Endodermal cell (in vitro differentiated cells): ENCODE results near the gene COL4A2. TPM values are rescaled to one million over a fixed set of nuclear protein-coding genes. Genes with fewer than 3 reads are reported as not detected.

ENCODE experiments used
- DNase-seq: peaks from one replicate; pipeline ENCODE4 v3.0.0-alpha.2; 2017
- H3K27ac ChIP-seq: 2 replicates; pipeline ENCODE4 v1.5.1; 2013; ENCODE audit warnings: mild to moderate bottlenecking, low read depth, low read length, moderate library complexity
- H3K27me3 ChIP-seq: 2 replicates; pipeline ENCODE4 v1.6.1; 2013; ENCODE audit warnings: mild to moderate bottlenecking, low read length, moderate library complexity; ENCODE audit not compliant: insufficient read depth, control insufficient read depth, poor library complexity, severe bottlenecking
- H3K36me3 ChIP-seq: 2 replicates; pipeline ENCODE4 v1.7.0; 2013; ENCODE audit warnings: mild to moderate bottlenecking, low read length, moderate library complexity; ENCODE audit not compliant: control insufficient read depth, insufficient read depth
- H3K4me1 ChIP-seq: one replicate; pipeline ENCODE4 v1.7.0; 2013; ENCODE audit warnings: low read length; ENCODE audit not compliant: control insufficient read depth, insufficient read depth
- H3K4me3 ChIP-seq: 2 replicates; pipeline ENCODE4 v1.5.1; 2013; ENCODE audit warnings: mild to moderate bottlenecking, low read length, moderate library complexity
- H3K9ac ChIP-seq: 2 replicates; pipeline ENCODE4 v1.6.1; 2013; ENCODE audit warnings: mild to moderate bottlenecking, low read length, moderate library complexity; ENCODE audit not compliant: poor library complexity, severe bottlenecking; ENCODE audit errors: extremely low read depth
- H3K9me3 ChIP-seq: 2 replicates; pipeline ENCODE4 v1.6.1; 2013; ENCODE audit warnings: mild to moderate bottlenecking, low read length, moderate library complexity; ENCODE audit not compliant: control insufficient read depth
- H3K27ac Mint-ChIP-seq: 2 replicates; pipeline ENCODE4 v1.8.0; 2020; ENCODE audit warnings: mixed read lengths
- H3K27me3 Mint-ChIP-seq: 2 replicates; pipeline ENCODE4 v1.8.0; 2021; ENCODE audit warnings: mild to moderate bottlenecking, mixed read lengths; ENCODE audit not compliant: insufficient read depth
- H3K36me3 Mint-ChIP-seq: 2 replicates; pipeline ENCODE4 v1.8.0; 2020; ENCODE audit warnings: low read depth, mixed read lengths
- H3K4me1 Mint-ChIP-seq: 2 replicates; pipeline ENCODE4 v1.8.0; 2020; ENCODE audit warnings: mixed read lengths
- H3K4me3 Mint-ChIP-seq: 2 replicates; pipeline ENCODE4 v1.8.0; 2020; ENCODE audit warnings: mild to moderate bottlenecking, moderate library complexity, mixed read lengths
- H3K9me3 Mint-ChIP-seq: 2 replicates; pipeline ENCODE4 v1.8.0; 2020; ENCODE audit warnings: mild to moderate bottlenecking, mixed read lengths
- WGBS, 2 experiments: methylation state at CpG; one replicate each; pipeline versions ENCODE4 v1.1.5 to v1.1.7; 2013; ENCODE audit warnings: missing lambda C conversion rate in 2 of 2, mixed read lengths in 1 of 2; ENCODE audit not compliant: insufficient coverage in 1 of 2, insufficient read length in 1 of 2; 5-methylcytosine and 5-hydroxymethylcytosine counted together
- total RNA-seq, 2 donors: library from RNA; stranded (reverse); fragmentation: NEBNext Ultra II Directional in 1 of 2; extraction: Animal tissue kit (Norgen Biotek cat#: 25700) in 1 of 2; gene quantifications; 2 replicates in 1 of 2; 3 replicates in 1 of 2; pipeline ENCODE4 v1.2.1, GENCODE V29; 2021
- TF ChIP-seq, protein P1 (sequence below): fragments of 200-600 bp; sonication (generic); conservative IDR thresholded peaks from 2 replicates; pipeline ENCODE4 v1.5.0; 2021; ENCODE audit warnings: antibody characterized with exemption, mild to moderate bottlenecking

COL4A2 gene
- total RNA-seq, 2 donors from 2014 or later: 388 to 398 TPM

DNA sequence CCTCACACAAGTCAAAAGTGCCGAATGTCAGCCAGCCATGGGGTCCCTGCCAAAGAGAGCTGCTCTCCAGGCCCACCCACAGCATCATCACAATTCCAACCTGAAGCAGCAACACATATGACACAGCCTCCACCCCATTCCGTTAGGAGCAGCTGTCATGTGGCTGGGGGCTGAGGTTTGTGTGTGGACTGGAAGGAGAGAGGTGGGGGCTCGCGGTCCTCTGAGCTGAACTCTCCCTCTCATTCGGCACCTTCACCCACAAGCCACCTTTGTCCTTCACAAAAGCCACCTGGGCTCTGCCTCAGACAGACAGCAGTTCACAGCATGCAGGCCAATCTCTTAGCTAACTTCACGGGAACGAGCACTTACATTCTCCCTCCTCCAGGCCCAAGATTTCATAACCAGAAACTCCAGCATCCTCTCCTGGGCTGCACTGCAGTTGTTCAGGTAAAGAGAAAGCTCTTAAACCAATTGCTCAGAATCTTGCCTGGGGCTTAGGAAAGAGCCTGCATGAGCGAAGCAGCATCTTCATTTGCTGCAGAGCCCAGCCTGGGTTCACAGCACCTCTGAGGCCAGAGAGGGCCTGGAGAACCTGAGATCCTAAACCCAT lies 247.2 kb downstream of the COL4A2 start:
- WGBS, 2 experiments: 80 to 91% methylated on average over 3 to 7 of the region's 8 CpGs
- no peak for DNase-seq
- Histone ChIP-seq H3K9ac (no peak overlapping the region), H3K27me3 (no peaks in the 10 kb centered on the region), H3K36me3 (peaks cover 11% of the 10 kb centered on the region), H3K4me3 (no peak overlapping the region), H3K27ac (no peak overlapping the region), H3K9me3 (no peaks in the 10 kb centered on the region), H3K4me1 (peaks cover 21% of the 10 kb centered on the region)
- H3K4me1 Mint-ChIP-seq: peaks cover 27% of the 10 kb centered on the region
- no peaks in the 10 kb centered on the region for H3K27me3 Mint-ChIP-seq
- peaks cover 2% of the 10 kb centered on the region for H3K9me3 Mint-ChIP-seq
- TF ChIP-seq, protein P1, sequence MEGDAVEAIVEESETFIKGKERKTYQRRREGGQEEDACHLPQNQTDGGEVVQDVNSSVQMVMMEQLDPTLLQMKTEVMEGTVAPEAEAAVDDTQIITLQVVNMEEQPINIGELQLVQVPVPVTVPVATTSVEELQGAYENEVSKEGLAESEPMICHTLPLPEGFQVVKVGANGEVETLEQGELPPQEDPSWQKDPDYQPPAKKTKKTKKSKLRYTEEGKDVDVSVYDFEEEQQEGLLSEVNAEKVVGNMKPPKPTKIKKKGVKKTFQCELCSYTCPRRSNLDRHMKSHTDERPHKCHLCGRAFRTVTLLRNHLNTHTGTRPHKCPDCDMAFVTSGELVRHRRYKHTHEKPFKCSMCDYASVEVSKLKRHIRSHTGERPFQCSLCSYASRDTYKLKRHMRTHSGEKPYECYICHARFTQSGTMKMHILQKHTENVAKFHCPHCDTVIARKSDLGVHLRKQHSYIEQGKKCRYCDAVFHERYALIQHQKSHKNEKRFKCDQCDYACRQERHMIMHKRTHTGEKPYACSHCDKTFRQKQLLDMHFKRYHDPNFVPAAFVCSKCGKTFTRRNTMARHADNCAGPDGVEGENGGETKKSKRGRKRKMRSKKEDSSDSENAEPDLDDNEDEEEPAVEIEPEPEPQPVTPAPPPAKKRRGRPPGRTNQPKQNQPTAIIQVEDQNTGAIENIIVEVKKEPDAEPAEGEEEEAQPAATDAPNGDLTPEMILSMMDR: no peak
- no peak overlapping the region for H3K27ac Mint-ChIP-seq
- no peak overlapping the region for H3K4me3 Mint-ChIP-seq
- peaks cover 17% of the 10 kb centered on the region for H3K36me3 Mint-ChIP-seq

DNA sequence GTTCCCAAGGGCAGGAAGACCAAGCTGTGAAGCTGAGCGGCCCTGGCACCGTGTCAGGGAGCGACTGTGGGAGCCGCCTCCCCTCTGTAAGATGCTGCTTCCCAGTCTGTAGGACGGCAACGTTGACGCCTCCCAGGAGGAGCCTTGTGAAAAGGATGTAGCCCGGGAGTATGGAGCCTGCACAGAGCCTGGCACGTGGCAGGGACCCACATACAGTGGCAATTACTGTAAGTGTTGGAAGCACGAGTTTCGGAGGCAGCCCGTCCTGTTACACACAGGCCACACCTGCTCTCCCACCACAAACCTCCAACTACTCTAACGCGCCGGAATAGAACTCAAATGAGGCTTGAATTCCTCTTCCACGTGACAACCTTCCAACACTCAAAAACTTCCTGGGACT lies 247.9 kb downstream of the COL4A2 start:
- H3K27me3 Mint-ChIP-seq: no peaks in the 10 kb centered on the region
- WGBS, 2 experiments: 91 to 94% methylated on average over 13 to 16 of the region's 16 CpGs
- H3K9me3 Mint-ChIP-seq: peaks cover 2% of the 10 kb centered on the region
- no peaks in the 10 kb centered on the region for H3K27me3 ChIP-seq
- no peak overlapping the region for H3K27ac Mint-ChIP-seq
- no peak overlapping the region for H3K4me3 Mint-ChIP-seq
- H3K27ac ChIP-seq: no peak overlapping the region
- peaks cover 30% of the 10 kb centered on the region for H3K4me1 Mint-ChIP-seq
- peaks cover 11% of the 10 kb centered on the region for H3K36me3 ChIP-seq
- TF ChIP-seq, protein P1: no peak
- peaks cover 19% of the 10 kb centered on the region for H3K4me1 ChIP-seq
- H3K36me3 Mint-ChIP-seq: peaks cover 19% of the 10 kb centered on the region
- no peak for DNase-seq
- H3K9me3 ChIP-seq: no peaks in the 10 kb centered on the region
- H3K4me3 ChIP-seq: no peak overlapping the region
- H3K9ac ChIP-seq: no peak overlapping the region

DNA sequence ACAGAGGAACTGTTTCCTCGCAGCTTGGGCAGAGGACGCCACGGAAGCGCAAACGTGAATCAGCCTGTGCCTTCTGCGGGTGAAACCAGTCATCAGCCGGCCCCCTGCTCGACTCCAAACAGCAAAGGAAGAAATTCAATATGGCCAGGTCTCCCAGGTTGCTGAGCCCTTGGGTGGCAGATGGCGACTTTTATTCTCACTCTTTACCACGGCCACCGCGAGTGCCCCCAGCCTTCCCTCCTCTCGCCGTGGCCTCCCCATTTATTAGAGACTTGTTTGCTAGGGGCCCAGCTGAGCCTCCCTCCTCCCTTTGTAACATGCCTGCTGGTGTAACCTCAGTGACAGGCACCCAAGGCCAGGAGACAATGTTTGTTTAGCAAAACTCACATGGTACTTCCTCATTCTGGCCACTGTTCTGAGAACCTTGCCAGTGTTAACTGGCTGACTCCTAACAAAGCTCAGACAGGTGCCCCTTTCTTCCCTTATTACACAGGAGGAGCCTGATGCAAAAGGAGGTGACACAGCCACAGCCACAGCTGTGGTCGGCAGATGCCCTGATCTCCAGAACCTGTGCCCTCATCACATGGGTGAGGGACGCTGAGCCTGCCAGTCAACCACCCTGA lies 248.6 kb downstream of the COL4A2 start:
- TF ChIP-seq, protein P1: no peak
- peaks cover 2% of the 10 kb centered on the region for H3K9me3 Mint-ChIP-seq
- 93 to 98% methylated on average over 15 to 16 of the region's 16 CpGs for WGBS, 2 experiments
- H3K9ac ChIP-seq: no peak overlapping the region
- H3K27ac Mint-ChIP-seq: no peak overlapping the region
- H3K27me3 Mint-ChIP-seq: no peaks in the 10 kb centered on the region
- peaks cover 12% of the 10 kb centered on the region for H3K4me1 ChIP-seq
- no peak overlapping the region for H3K4me3 Mint-ChIP-seq
- H3K27me3 ChIP-seq: no peaks in the 10 kb centered on the region
- H3K9me3 ChIP-seq: no peaks in the 10 kb centered on the region
- H3K36me3 ChIP-seq: peaks cover 11% of the 10 kb centered on the region
- no peak for DNase-seq
- peaks cover 30% of the 10 kb centered on the region for H3K4me1 Mint-ChIP-seq
- no peak overlapping the region for H3K4me3 ChIP-seq
- no peak overlapping the region for H3K27ac ChIP-seq
- H3K36me3 Mint-ChIP-seq: peaks cover 19% of the 10 kb centered on the region
